Measurements from ENCODE around the gene DGKD. TPM values are rescaled to one million over a fixed set of nuclear protein-coding genes. Genes with fewer than 3 reads are reported as not detected.

Gene DGKD
- total and polyA plus RNA-seq, 10 of the 15 experiments (the other 5 are each of a cell fraction or from before 2014, with no cell fraction given) = 2.7 to 81.9 (median 27.0) TPM

DNA sequence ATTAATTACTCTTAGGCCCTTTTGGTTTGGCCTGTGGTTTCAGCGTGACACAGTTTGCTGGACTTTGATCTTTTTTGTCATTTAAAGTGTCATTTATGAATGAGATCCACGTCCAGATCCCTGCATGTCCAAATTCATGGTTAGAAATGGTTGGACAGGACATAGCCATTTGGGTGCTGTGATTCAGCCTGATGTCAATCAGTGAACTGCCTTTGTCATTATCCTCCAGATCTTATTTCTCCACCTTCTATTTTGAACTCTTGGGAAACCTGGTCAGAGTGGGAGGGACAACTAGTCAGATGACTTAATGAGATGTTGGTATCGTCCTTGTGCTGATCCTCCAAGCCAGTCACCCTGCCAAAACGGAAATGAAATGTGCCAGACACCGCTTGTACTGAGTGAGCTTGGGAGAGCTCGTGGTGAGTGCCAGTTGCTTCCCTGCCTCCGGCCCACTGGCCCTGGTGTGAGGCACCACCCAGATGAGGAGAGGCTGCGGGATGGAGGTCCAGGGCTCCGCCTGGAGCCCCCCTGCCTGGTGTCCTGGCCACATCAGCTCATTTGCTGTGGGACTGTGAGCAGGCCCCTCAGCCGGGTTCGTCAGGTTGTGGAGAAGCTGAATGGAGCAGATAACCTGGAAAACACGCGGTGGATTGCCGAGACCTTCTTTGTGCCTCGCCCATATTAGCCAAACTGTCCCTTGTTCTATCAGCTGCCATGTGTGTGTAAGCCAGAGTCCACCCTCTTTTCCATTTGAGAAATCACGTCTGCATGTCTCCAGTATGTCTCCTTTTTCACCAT lies 70.1 kb downstream of the DGKD start:
- ChIA-PET POLR2A (no interaction called here), CTCF (interaction anchor here (9.3 to 15.3 kb wide), 2 partner anchors 19 to 20 kb away, joined by 84 to 135 read pairs; no protein-coding TSS in a partner anchor), RAD21 (ENCODE audit: unreplicated experiment) (interaction anchor here (1.6 to 1.8 kb wide), 2 partner anchors 9 to 20 kb away, joined by 5 read pairs; no protein-coding TSS in a partner anchor), SMC1A (ENCODE audit: uncharacterized antibody, unreplicated experiment) (interaction anchor here (0.5 to 3.1 kb wide), 2 partner anchors 10 to 19 kb away, joined by 3 to 13 read pairs; no protein-coding TSS in a partner anchor)
- Histone ChIP-seq H3K4me2 (ENCODE audit: control insufficient read depth, insufficient read depth) (no peak overlapping the region), H4K20me1 (ENCODE audit: control insufficient read depth, insufficient read depth) (no peaks in the 10 kb centered on the region), H2AFZ (ENCODE audit: control insufficient read depth, low read depth, low read length) (no peak overlapping the region), H3K27me3 (replicated peaks in 1 of 2; ENCODE audit: control insufficient read depth in 2 of 2, insufficient read depth in 2 of 2, low read length in 1 of 2) (no peaks in the 10 kb centered on the region), H3K79me2 (ENCODE audit: control insufficient read depth, insufficient read depth, low read length) (peaks cover 63% of the 10 kb centered on the region), H3K36me3 (ENCODE audit: control insufficient read depth in 2 of 2, insufficient read depth in 2 of 2, low read length in 1 of 2) (peaks cover 1 to 22% of the 10 kb centered on the region in 2 experiments; a peak in 3 of 4 replicates), H3K9ac (ENCODE audit: control insufficient read depth, insufficient read depth, low read length) (no peak overlapping the region), H3K9me3 (replicated peaks; ENCODE audit: control insufficient read depth, insufficient read depth, low read length) (peaks cover 6% of the 10 kb centered on the region), H3K4me1 (ENCODE audit: control insufficient read depth, insufficient read depth, low read length) (peaks cover 34% of the 10 kb centered on the region), H3K4me3 (no peak overlapping the region), H3K27ac (ENCODE audit: control insufficient read depth, insufficient read depth) (no peak overlapping the region)
- in situ Hi-C loops (cut with MboI) (no loop called here), intact Hi-C loops (cut with micrococcal nuclease; ENCODE audit: unreplicated experiment) (no loop called here)
- no TSS peak for BruUV-seq (replicated peaks)
- DNase-seq (ENCODE audit: low read depth, low spot score) = no peak
- WGBS (ENCODE audit: insufficient coverage, insufficient replicate concordance, low lambda C conversion rate, missing lambda C conversion rate) = 99% methylated on average over 16 of the region's 16 CpGs
- no peak for FAIRE-seq
- ATAC-seq = no peak
- TF ChIP-seq GATAD2B (conservative IDR thresholded peaks at IDR 0.05; ENCODE audit: low read depth) (0 out of 2 replicates have a peak, but pooled peaks have one; percentile 12), SMAD5 (IDR thresholded peaks at IDR 0.05; ENCODE audit: low read depth) (no peak), CHD1 (IDR thresholded peaks at IDR 0.05; ENCODE audit: low read depth, low read length) (no peak), POU2F2 (IDR thresholded peaks at IDR 0.05; ENCODE audit: borderline replicate concordance, low read depth, low read length) (no peak), IKZF1 (conservative IDR thresholded peaks at IDR 0.05) (0 out of 2 replicates have a peak, but pooled peaks have one; percentile 18), TBL1XR1 (IDR thresholded peaks at IDR 0.05; ENCODE audit: low read depth, low read length) (no peak), IRF4 (IDR thresholded peaks at IDR 0.05; ENCODE audit: low read depth, low read length) (no peak), EED (IDR thresholded peaks at IDR 0.05; ENCODE audit: low read depth) (no peak), NBN (IDR thresholded peaks at IDR 0.05) (no peak), PML (IDR thresholded peaks at IDR 0.05; ENCODE audit: low read length) (no peak)
- TF ChIP-seq, protein P1, sequence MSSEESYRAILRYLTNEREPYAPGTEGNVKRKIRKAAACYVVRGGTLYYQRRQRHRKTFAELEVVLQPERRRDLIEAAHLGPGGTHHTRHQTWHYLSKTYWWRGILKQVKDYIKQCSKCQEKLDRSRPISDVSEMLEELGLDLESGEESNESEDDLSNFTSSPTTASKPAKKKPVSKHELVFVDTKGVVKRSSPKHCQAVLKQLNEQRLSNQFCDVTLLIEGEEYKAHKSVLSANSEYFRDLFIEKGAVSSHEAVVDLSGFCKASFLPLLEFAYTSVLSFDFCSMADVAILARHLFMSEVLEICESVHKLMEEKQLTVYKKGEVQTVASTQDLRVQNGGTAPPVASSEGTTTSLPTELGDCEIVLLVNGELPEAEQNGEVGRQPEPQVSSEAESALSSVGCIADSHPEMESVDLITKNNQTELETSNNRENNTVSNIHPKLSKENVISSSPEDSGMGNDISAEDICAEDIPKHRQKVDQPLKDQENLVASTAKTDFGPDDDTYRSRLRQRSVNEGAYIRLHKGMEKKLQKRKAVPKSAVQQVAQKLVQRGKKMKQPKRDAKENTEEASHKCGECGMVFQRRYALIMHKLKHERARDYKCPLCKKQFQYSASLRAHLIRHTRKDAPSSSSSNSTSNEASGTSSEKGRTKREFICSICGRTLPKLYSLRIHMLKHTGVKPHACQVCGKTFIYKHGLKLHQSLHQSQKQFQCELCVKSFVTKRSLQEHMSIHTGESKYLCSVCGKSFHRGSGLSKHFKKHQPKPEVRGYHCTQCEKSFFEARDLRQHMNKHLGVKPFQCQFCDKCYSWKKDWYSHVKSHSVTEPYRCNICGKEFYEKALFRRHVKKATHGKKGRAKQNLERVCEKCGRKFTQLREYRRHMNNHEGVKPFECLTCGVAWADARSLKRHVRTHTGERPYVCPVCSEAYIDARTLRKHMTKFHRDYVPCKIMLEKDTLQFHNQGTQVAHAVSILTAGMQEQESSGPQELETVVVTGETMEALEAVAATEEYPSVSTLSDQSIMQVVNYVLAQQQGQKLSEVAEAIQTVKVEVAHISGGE (CRISPR knock-in tag; IDR thresholded peaks at IDR 0.05) = no peak
- TF ChIP-seq, protein P2, sequence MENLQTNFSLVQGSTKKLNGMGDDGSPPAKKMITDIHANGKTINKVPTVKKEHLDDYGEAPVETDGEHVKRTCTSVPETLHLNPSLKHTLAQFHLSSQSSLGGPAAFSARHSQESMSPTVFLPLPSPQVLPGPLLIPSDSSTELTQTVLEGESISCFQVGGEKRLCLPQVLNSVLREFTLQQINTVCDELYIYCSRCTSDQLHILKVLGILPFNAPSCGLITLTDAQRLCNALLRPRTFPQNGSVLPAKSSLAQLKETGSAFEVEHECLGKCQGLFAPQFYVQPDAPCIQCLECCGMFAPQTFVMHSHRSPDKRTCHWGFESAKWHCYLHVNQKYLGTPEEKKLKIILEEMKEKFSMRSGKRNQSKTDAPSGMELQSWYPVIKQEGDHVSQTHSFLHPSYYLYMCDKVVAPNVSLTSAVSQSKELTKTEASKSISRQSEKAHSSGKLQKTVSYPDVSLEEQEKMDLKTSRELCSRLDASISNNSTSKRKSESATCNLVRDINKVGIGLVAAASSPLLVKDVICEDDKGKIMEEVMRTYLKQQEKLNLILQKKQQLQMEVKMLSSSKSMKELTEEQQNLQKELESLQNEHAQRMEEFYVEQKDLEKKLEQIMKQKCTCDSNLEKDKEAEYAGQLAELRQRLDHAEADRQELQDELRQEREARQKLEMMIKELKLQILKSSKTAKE (IDR thresholded peaks at IDR 0.05; ENCODE audit: low read depth, poor library complexity, severe bottlenecking) = no peak
- TF ChIP-seq, protein P3, sequence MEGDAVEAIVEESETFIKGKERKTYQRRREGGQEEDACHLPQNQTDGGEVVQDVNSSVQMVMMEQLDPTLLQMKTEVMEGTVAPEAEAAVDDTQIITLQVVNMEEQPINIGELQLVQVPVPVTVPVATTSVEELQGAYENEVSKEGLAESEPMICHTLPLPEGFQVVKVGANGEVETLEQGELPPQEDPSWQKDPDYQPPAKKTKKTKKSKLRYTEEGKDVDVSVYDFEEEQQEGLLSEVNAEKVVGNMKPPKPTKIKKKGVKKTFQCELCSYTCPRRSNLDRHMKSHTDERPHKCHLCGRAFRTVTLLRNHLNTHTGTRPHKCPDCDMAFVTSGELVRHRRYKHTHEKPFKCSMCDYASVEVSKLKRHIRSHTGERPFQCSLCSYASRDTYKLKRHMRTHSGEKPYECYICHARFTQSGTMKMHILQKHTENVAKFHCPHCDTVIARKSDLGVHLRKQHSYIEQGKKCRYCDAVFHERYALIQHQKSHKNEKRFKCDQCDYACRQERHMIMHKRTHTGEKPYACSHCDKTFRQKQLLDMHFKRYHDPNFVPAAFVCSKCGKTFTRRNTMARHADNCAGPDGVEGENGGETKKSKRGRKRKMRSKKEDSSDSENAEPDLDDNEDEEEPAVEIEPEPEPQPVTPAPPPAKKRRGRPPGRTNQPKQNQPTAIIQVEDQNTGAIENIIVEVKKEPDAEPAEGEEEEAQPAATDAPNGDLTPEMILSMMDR (IDR thresholded peaks at IDR 0.05 in 2 of 3, conservative IDR thresholded peaks at IDR 0.05 in 1 of 3; ENCODE audit: control insufficient read depth in 2 of 3, extremely low read depth in 1 of 3, insufficient read depth in 1 of 3, low read depth in 3 of 3, low read length in 3 of 3) = no peak
- TF ChIP-seq, protein P4, sequence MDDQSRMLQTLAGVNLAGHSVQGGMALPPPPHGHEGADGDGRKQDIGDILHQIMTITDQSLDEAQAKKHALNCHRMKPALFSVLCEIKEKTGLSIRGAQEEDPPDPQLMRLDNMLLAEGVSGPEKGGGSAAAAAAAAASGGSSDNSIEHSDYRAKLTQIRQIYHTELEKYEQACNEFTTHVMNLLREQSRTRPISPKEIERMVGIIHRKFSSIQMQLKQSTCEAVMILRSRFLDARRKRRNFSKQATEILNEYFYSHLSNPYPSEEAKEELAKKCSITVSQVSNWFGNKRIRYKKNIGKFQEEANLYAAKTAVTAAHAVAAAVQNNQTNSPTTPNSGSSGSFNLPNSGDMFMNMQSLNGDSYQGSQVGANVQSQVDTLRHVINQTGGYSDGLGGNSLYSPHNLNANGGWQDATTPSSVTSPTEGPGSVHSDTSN (IDR thresholded peaks at IDR 0.05; ENCODE audit: insufficient replicate concordance, low read depth, low read length) = no peak
